Uterus (tissue), 4 donors: Measurements from ENCODE around the gene ZNF689. TPM values are rescaled to one million over a fixed set of nuclear protein-coding genes. Genes with fewer than 3 reads are reported as not detected.

Source experiments
- DNase-seq, 2 donors: peaks; one replicate each; pipeline ENCODE4 v3.0.0-alpha.2; 2019 to 2020
- H3K27ac ChIP-seq, 2 donors: fragments of 200-600 bp; sonication (generic); 1 replicate in 1 of 2; 2 replicates in 1 of 2; pipeline ENCODE4 v1.5.1; 2016 to 2018
- H3K27me3 ChIP-seq, 2 donors: fragments of 200-600 bp; sonication (generic); one replicate each; pipeline ENCODE4 v1.5.1; 2018 to 2019; ENCODE audit warnings: control low read depth in 1 of 2
- H3K36me3 ChIP-seq, 2 donors: fragments of 200-600 bp; sonication (generic); one replicate each; pipeline ENCODE4 v1.5.1; 2019; ENCODE audit warnings: control low read depth in 1 of 2
- H3K4me1 ChIP-seq, 2 donors: fragments of 200-600 bp; sonication (generic); one replicate each; pipeline ENCODE4 v1.5.1; 2018 to 2019; ENCODE audit warnings: control low read depth in 1 of 2
- H3K4me3 ChIP-seq, 2 donors: fragments of 200-600 bp; sonication (generic); 1 replicate in 1 of 2; 2 replicates in 1 of 2; pipeline ENCODE4 v1.5.1; 2018 to 2019; ENCODE audit warnings: mild to moderate bottlenecking in 1 of 2
- H3K9me3 ChIP-seq, 2 donors: fragments of 200-600 bp; sonication (generic); one replicate each; pipeline ENCODE4 v1.5.1; 2019; ENCODE audit warnings: control low read depth in 1 of 2
- CTCF ChIP-seq, 4 experiments: fragments of 200-600 bp in 2 of 4; fragments of 450-650 bp in 2 of 4; sonication (generic) in 2 of 4; IDR thresholded peaks; one replicate each; pipeline ENCODE4 v1.5.1; 2016 to 2019; ENCODE audit warnings: antibody characterized with exemption in 4 of 4, mild to moderate bottlenecking in 2 of 4, moderate library complexity in 1 of 4
- POLR2A ChIP-seq, 2 donors: fragments of 450-650 bp; IDR thresholded peaks; one replicate each; pipeline ENCODE4 v1.6.1; 2016; ENCODE audit warnings: antibody characterized with exemption in 2 of 2, mild to moderate bottlenecking in 1 of 2, moderate library complexity in 1 of 2
- intact Hi-C: fragments of 100-400 bp; cut with DNase I; formaldehyde crosslinking; loops from one replicate; pipeline ENCODE4 v1.15.1; 2023; ENCODE audit warnings: low total_unique reads
- total RNA-seq, 4 donors: library from RNA; depleted of rRNA in 3 of 4; stranded (reverse); fragments of >200 nt in 3 of 4; gene quantifications; one replicate each; pipeline versions ENCODE4 v1.1.0 to v1.2.4, GENCODE V29; 2014 to 2023
- donor health status: DM: yes; HTN: yes; CAD: no.

The ZNF689 gene
- total RNA-seq, 4 donors from 2014 or later: 3.1 to 11.5 (median 7.0) TPM

DNA sequence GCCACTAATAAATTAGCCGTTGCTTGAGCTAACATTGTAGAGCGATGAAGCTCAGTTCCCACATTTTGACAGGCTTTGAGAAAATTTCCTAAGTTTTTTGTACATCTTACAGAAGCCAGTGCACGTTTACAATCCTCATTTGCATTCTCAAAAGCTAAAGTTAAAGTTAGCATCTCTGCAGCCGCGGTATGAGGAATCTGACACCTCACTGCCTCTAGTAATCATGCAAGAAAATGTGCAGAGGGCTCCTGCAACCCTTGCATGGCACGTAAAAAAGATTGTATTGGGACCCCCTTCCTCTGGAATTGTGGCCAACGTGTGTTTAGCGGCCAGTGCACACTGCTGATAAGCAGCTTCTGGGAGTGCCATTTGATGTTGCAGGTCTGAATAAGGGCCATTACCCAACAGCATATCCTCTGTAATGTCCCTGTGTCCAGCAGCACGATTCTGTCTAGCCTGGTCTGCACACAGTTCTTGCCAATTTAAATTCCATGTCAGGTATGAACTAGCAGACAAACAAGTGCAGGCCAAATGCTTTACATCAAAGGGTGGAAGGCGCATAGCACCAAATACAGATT, 12.4 kb upstream of the ZNF689 start:
- intact Hi-C loops: no loop called here
- no peak for TF ChIP-seq POLR2A (IDR thresholded peaks at IDR 0.05)
- TF ChIP-seq CTCF (IDR thresholded peaks at IDR 0.05): no peak

DNA sequence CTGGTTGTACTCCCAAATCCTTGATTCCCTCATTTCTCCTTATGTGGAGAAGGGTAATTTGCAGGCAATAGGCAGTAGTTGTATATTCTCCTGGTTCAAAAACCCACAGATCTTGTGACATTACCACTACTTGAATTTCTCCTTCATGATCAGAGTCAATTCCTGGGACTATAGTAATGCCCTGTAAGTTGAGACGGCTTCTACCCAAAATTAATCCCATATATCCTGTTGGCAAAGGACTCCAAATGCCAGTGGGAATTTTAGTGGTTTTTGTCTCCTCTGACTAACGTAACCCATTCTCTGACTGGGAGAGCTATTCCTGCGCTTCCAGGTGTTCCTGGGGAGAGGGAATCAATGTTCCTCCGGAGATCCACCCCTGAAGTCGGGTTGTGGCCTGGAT, 11.6 kb upstream of the ZNF689 start:
- intact Hi-C loops: no loop called here
- TF ChIP-seq POLR2A (IDR thresholded peaks at IDR 0.05) (no peak), CTCF (IDR thresholded peaks at IDR 0.05) (no peak)
- Histone ChIP-seq H3K27me3 (no peaks in the 10 kb centered on the region), H3K4me3 (no peak overlapping the region), H3K4me1 (no peaks in the 10 kb centered on the region), H3K27ac (no peak overlapping the region), H3K36me3 (no peaks in the 10 kb centered on the region), H3K9me3 (no peaks in the 10 kb centered on the region)
- no peak for DNase-seq

More for the DNA sequence above, 12.4 kb upstream of the ZNF689 start:
- Histone ChIP-seq H3K27ac (no peak overlapping the region), H3K4me3 (no peak overlapping the region), H3K4me1 (no peaks in the 10 kb centered on the region), H3K9me3 (no peaks in the 10 kb centered on the region), H3K27me3 (no peaks in the 10 kb centered on the region), H3K36me3 (no peaks in the 10 kb centered on the region)
- no peak for DNase-seq

- TF ChIP-seq POLR2A (IDR thresholded peaks at IDR 0.05) (no peak), CTCF (IDR thresholded peaks at IDR 0.05) (no peak)
- intact Hi-C loops: no loop called here
- Histone ChIP-seq H3K27ac (no peak overlapping the region), H3K4me3 (no peak overlapping the region), H3K9me3 (no peaks in the 10 kb centered on the region), H3K27me3 (no peaks in the 10 kb centered on the region), H3K36me3 (no peaks in the 10 kb centered on the region), H3K4me1 (no peaks in the 10 kb centered on the region)
- DNase-seq: no peak
These were observed 10.0 kb upstream of the ZNF689 start for GRCh38 chr16:30620169-30620568.

DNA sequence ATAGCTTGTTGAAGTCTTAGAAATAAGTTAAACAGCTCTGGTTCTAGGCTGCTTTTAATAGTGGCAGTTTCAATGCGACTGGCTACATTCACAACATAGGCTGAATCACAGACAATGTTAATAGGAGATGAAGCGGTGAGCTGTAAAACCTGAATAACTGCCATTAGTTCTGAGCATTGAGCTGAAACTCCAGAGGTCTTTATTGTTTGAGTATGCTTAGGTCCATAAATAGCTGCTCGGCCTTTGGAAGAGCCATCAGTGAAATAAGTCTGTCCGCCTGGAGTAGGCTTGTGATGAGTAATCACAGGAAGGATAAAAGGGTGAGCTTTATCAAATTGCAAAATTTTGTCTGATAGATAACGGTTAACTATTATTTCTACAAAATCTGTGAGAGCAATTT, 9.4 kb upstream of the ZNF689 start:
- Histone ChIP-seq H3K36me3 (no peaks in the 10 kb centered on the region), H3K27ac (no peak overlapping the region), H3K9me3 (no peaks in the 10 kb centered on the region), H3K27me3 (no peaks in the 10 kb centered on the region), H3K4me1 (no peaks in the 10 kb centered on the region), H3K4me3 (no peak overlapping the region)
- DNase-seq: no peak
- TF ChIP-seq CTCF (IDR thresholded peaks at IDR 0.05): no peak
- no peak for TF ChIP-seq POLR2A (IDR thresholded peaks at IDR 0.05)
- intact Hi-C loops: no loop called here

DNA sequence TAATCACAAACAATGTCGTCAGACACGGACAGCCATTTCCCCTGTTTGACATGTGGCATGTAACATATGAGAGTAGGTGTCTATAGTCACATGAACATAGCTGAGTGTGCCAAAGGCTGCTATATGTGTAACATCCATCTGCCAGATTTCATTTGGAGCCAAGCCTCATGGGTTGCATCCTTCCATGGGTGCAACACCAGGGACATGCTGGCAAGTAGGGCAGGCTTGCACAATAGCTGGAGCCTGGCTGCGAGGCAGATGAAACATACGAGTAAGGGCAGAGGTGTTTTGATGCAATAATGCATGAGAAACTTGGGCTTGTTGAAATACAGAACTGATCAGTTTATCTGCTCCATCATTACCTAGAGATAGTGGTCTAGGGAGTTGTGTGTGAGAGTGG, 9.0 kb upstream of the ZNF689 start:
- TF ChIP-seq POLR2A (IDR thresholded peaks at IDR 0.05) (no peak), CTCF (IDR thresholded peaks at IDR 0.05) (no peak)
- no peak overlapping the region for H3K27ac ChIP-seq
- intact Hi-C loops: no loop called here

More for the DNA sequence above, 9.0 kb upstream of the ZNF689 start:
- H3K36me3 ChIP-seq: no peaks in the 10 kb centered on the region
- no peak for DNase-seq
- H3K9me3 ChIP-seq: no peaks in the 10 kb centered on the region
- no peaks in the 10 kb centered on the region for H3K27me3 ChIP-seq
- no peak overlapping the region for H3K4me3 ChIP-seq
- H3K4me1 ChIP-seq: no peaks in the 10 kb centered on the region
